ENCODE measurements around the gene ERMP1.
"Not testable (repeated sequence)": the region's sequence is repeated elsewhere in the genome, so short reads cannot be mapped to it uniquely, and the experiment has no call there.

ERMP1 gene

GRCh38 chr9:5832538-5833529 lies at the start of gene ERMP1:
Gene ERMP1, minus strand, starts transcription at chr9:5833117. Its CDS starts 90 bp downstream, at chr9:5833027.
- TF ChIP-seq CTCF (IDR thresholded peaks at IDR 0.05; ENCODE audit: low read depth, low read length) = peak; percentile 66
- peak; percentile 49 for DNase-seq (ENCODE audit: extremely low read depth, low read depth)

- DNase-seq (ENCODE audit: extremely low read depth, low read depth) = not testable (repeated sequence)
Observed at GRCh38 chr9:5882244-5883012, 49.5 kb upstream of the ERMP1 start.

GRCh38 chr9:5879419-5880181 lies 46.7 kb upstream of the ERMP1 start:
- peak; percentile 7 for DNase-seq (ENCODE audit: extremely low read depth, low read depth)
- no peak for TF ChIP-seq CTCF (IDR thresholded peaks at IDR 0.05; ENCODE audit: low read depth, low read length)

- DNase-seq (ENCODE audit: extremely low read depth, low read depth) = no peak
- TF ChIP-seq CTCF (IDR thresholded peaks at IDR 0.05; ENCODE audit: low read depth, low read length) = no peak
Observed at GRCh38 chr9:5876711-5877110, 43.8 kb upstream of the ERMP1 start.

- no peak for TF ChIP-seq CTCF (IDR thresholded peaks at IDR 0.05; ENCODE audit: low read depth, low read length)
- no peak for DNase-seq (ENCODE audit: extremely low read depth, low read depth)
Observed at GRCh38 chr9:5876026-5876425, 43.1 kb upstream of the ERMP1 start.

- no peak for DNase-seq (ENCODE audit: extremely low read depth, low read depth)
- no peak for TF ChIP-seq CTCF (IDR thresholded peaks at IDR 0.05; ENCODE audit: low read depth, low read length)
Observed at GRCh38 chr9:5874048-5874447, 41.1 kb upstream of the ERMP1 start.

- no peak for DNase-seq (ENCODE audit: extremely low read depth, low read depth)
- TF ChIP-seq CTCF (IDR thresholded peaks at IDR 0.05; ENCODE audit: low read depth, low read length) = no peak
Observed at GRCh38 chr9:5873439-5873838, 40.5 kb upstream of the ERMP1 start.

Data from AG09319 (cell line).